Measurements from ENCODE around the gene CAVIN4.

CAVIN4 gene, protein sequence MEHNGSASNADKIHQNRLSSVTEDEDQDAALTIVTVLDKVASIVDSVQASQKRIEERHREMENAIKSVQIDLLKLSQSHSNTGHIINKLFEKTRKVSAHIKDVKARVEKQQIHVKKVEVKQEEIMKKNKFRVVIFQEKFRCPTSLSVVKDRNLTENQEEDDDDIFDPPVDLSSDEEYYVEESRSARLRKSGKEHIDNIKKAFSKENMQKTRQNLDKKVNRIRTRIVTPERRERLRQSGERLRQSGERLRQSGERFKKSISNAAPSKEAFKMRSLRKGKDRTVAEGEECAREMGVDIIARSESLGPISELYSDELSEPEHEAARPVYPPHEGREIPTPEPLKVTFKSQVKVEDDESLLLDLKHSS

DNA sequence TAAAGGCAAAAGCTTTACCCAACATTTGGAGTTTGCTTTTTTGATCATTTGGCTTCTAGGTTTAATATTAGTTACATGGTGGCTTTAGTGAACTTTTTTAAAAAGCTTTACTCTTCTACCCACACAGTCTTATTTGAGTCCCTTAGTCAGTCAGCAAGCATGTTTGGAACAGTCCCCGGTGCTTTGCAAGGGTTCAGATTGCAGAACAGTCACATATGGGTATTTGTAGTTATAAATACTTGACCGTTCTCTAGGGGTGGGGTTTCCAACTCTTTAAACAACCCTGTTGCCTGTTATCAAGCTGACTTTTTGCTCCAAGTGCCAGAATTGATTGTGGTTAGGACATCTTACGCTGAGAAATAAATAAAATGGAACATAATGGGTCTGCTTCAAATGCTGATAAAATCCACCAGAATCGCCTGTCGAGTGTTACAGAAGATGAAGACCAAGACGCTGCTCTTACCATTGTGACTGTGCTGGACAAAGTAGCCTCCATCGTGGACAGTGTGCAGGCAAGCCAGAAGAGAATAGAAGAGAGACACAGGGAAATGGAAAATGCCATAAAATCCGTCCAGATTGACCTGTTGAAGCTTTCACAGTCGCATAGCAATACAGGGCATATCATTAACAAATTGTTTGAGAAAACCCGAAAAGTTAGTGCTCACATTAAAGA is at the start of gene CAVIN4:
Gene CAVIN4 (plus strand): TSS at position 304 of the 673 bp plus-strand sequence. CDS start 65 bp downstream, at position 369.
- no peak within 1 kb of the TSS for H3K4me3 ChIP-seq (ENCODE audit: low read depth, low read length)
- no peak for DNase-seq (ENCODE audit: low read depth)
- in situ Hi-C loops (cut with HindIII; ENCODE audit: low sequenced_read_pairs): loop anchor here (25.0 kb wide), 1 partner anchor 266 kb away; no protein-coding TSS in a partner anchor
- TF ChIP-seq, protein P1, sequence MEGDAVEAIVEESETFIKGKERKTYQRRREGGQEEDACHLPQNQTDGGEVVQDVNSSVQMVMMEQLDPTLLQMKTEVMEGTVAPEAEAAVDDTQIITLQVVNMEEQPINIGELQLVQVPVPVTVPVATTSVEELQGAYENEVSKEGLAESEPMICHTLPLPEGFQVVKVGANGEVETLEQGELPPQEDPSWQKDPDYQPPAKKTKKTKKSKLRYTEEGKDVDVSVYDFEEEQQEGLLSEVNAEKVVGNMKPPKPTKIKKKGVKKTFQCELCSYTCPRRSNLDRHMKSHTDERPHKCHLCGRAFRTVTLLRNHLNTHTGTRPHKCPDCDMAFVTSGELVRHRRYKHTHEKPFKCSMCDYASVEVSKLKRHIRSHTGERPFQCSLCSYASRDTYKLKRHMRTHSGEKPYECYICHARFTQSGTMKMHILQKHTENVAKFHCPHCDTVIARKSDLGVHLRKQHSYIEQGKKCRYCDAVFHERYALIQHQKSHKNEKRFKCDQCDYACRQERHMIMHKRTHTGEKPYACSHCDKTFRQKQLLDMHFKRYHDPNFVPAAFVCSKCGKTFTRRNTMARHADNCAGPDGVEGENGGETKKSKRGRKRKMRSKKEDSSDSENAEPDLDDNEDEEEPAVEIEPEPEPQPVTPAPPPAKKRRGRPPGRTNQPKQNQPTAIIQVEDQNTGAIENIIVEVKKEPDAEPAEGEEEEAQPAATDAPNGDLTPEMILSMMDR (IDR thresholded peaks at IDR 0.05; ENCODE audit: low read depth, low read length, missing control alignments): no peak

DNA sequence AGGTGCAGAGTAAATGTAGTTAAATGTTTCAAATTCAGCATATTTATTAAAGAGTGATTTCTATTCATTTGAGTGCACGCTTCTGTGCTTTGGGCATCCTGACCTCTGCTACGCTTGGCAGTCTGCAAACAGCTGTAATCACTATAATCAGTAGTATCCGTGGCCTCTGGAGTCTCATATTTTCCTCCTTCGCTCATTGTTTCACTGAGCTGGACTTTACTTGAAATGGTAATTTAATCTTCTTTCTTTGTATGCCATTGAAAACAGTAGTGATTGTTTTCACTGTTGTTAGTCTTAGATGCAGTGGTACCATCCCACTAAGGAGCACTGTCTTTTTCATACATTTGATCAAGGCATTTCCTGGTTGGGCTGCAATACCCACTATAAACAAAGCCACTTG is 43.5 kb upstream of the CAVIN4 start:
- TF ChIP-seq, protein P1 (IDR thresholded peaks at IDR 0.05; ENCODE audit: low read depth, low read length, missing control alignments): no peak
- in situ Hi-C loops (cut with HindIII; ENCODE audit: low sequenced_read_pairs): no loop called here
- DNase-seq (ENCODE audit: low read depth): no peak
- no peak overlapping the region for H3K4me3 ChIP-seq (ENCODE audit: low read depth, low read length)

DNA sequence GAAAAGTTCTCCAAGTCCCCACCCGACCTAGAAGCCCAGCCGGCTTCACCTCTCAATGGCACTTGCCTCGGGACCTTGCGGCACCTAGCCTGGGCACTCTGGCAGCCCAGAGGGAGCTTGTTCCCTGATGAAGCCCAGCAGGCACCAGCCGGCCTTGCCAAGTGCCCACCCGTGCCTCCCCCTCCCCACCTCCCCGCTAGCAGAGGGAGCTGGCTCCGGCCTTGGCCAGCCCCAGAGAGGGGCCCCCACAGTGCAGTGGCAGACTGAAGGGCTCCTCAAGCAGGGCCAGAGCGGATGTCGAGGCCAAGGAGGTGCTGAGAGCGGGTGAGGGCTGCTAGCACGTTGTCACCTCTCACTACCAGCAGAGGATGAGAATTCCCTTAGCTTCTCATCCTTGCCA is 37.6 kb upstream of the CAVIN4 start:
- in situ Hi-C loops (cut with HindIII; ENCODE audit: low sequenced_read_pairs): no loop called here
- DNase-seq (ENCODE audit: low read depth): no peak
- H3K4me3 ChIP-seq (ENCODE audit: low read depth, low read length): no peak overlapping the region
- TF ChIP-seq, protein P1 (IDR thresholded peaks at IDR 0.05; ENCODE audit: low read depth, low read length, missing control alignments): no peak

DNA sequence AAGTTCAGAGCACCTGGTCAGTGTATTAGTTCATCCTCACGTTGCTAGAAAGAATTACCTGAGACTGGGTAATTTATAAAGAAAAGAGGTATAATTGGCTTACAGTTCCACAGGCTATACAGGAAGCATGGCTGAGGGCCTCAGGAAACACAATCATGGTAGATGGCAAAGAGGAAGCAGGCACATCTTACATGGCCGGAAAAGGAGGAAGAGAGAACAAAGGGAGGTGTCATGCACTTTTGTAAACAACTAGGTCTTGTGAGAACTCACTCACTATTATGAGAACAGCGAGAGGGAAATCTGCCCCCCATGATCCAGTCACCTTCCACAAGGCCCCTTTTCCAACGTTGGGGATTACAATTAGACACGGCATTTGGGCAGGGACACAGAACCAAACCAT is 28.8 kb upstream of the CAVIN4 start:
- no peak for DNase-seq (ENCODE audit: low read depth)
- H3K4me3 ChIP-seq (ENCODE audit: low read depth, low read length): no peak overlapping the region
- TF ChIP-seq, protein P1 (IDR thresholded peaks at IDR 0.05; ENCODE audit: low read depth, low read length, missing control alignments): no peak
- in situ Hi-C loops (cut with HindIII; ENCODE audit: low sequenced_read_pairs): no loop called here

DNA sequence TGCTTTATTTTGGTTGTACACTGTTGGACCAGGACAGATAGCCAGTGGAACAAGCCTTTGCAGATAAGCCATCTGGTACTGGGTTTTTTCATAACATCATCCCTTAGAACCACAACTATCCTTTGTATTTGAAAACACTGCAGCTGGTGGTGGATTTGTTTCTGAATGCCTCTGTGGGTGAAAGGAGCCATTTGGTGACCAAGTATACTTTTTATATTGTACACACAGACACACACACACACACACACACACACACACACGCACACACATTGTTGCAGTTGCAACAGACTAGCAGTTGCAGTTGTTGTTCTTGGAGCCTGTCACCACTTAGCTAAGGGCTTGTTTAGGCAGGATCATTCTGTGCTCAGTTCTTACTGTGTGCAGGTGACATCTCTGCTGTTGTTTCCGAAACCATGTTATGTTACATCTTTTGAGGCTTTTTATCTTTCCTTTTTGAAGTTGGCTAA is 22.9 kb upstream of the CAVIN4 start:
- H3K4me3 ChIP-seq (ENCODE audit: low read depth, low read length): no peak overlapping the region
- no peak for DNase-seq (ENCODE audit: low read depth)
- TF ChIP-seq, protein P1 (IDR thresholded peaks at IDR 0.05; ENCODE audit: low read depth, low read length, missing control alignments): no peak
- in situ Hi-C loops (cut with HindIII; ENCODE audit: low sequenced_read_pairs): no loop called here

DNA sequence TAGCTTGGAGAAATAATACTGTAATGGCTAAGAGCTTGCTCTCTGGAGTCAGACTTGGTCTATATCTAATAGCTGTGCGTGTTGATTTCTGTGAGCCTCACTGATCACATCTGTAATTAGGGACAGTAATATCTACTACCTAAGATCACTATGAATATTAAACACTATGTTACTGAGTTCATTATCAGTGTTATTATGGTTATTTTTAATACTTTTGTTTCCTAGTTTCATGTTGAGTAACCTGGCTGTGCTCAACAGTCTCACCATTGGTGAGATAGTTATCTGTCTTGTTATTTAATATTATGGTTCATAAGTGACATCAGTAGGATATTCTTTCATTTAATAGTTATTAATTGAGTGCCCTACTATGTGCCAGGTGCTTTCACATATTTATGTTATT is 22.4 kb upstream of the CAVIN4 start:
- no peak overlapping the region for H3K4me3 ChIP-seq (ENCODE audit: low read depth, low read length)
- in situ Hi-C loops (cut with HindIII; ENCODE audit: low sequenced_read_pairs): no loop called here
- DNase-seq (ENCODE audit: low read depth): no peak
- TF ChIP-seq, protein P1 (IDR thresholded peaks at IDR 0.05; ENCODE audit: low read depth, low read length, missing control alignments): no peak
